Measurements from ENCODE around the gene AMBRA1. TPM values are rescaled to one million over a fixed set of nuclear protein-coding genes. Genes with fewer than 3 reads are reported as not detected.

The AMBRA1 gene
- polyA plus RNA-seq, 1 of the 3 experiments (the other 2 are of a cell fraction): 10.4 TPM

DNA sequence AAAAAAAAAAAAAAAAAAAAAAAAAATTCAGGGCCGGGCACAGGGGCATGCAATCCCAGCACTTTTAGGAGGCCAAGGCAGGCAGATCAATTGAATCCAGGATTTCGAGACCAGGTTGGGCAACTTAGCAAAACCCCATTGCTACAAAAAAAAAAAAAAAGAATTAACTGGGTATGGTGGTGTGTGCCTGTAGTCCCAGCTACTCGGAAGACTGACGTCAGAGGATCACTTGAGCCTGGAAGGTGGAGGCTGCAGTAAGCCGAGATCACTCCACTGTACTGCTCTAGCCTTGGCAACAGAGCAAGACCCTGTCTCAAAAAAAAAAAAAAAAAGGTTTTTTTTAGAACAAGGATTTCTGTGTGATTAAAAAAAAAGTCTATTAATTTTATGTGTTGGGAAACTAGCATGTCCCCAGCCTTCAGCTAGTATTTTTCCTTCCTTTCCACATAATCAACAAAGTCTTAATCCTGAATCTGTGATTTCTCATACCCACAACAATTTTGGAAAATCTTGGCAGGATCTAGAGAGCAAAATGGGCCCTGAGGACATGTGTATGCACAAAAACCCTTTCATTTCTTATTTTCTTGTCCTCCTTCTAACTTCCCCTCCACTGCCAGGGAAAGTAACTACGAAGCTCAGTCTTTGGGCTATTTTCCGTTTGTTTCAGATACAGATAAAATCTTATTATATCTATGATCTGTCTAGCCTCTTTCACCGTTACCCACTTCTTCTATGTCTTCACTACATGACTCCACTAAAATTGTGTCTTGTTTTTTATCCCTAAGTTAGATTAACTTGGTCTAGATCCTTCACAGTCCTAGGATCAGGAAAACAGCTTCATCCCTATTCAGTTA, 5.7 kb upstream of the AMBRA1 start:
- POLR2A ChIA-PET: no interaction called here
- no peaks in the 10 kb centered on the region for H3K27me3 ChIP-seq (ENCODE audit: insufficient read depth)

GRCh38 chr11:46597609-46598219, 3.9 kb upstream of the AMBRA1 start:
- no peak overlapping the region for H3K4me3 ChIP-seq (ENCODE audit: low read depth in 2 of 2, low read length in 1 of 2)
- no peak overlapping the region for H2AFZ ChIP-seq (ENCODE audit: low read depth)
- no peak overlapping the region for H3K27ac ChIP-seq (ENCODE audit: low read depth in 2 of 2, low read length in 1 of 2)
- no peak for DNase-seq
- peaks cover 10% of the 10 kb centered on the region for H3K79me2 ChIP-seq (ENCODE audit: insufficient read depth)
- ChIA-PET POLR2A (no interaction called here), CTCF (no interaction called here)
- H4K20me1 ChIP-seq (ENCODE audit: insufficient read depth): no peaks in the 10 kb centered on the region; the same call in 1 of the 2 replicates
- TF ChIP-seq JUND (IDR thresholded peaks at IDR 0.05) (no peak), RAD21 (IDR thresholded peaks at IDR 0.05; ENCODE audit: low read length) (no peak), GABPA (IDR thresholded peaks at IDR 0.05; ENCODE audit: low read depth) (no peak), TEAD4 (IDR thresholded peaks at IDR 0.05; ENCODE audit: borderline replicate concordance, insufficient read depth) (no peak), YY1 (IDR thresholded peaks at IDR 0.05; ENCODE audit: low read depth) (no peak), NFIC (IDR thresholded peaks at IDR 0.05; ENCODE audit: borderline replicate concordance) (no peak), TAF1 (IDR thresholded peaks at IDR 0.05; ENCODE audit: borderline replicate concordance, low read depth, low read length) (no peak), MEF2A (IDR thresholded peaks at IDR 0.05; ENCODE audit: borderline replicate concordance, low read depth) (no peak)
- no peaks in the 10 kb centered on the region for H3K9me2 ChIP-seq
- 83% methylated on average over 6 of the region's 6 CpGs for WGBS (ENCODE audit: low lambda C conversion rate)
- H3K9me3 ChIP-seq: no peaks in the 10 kb centered on the region
- H3K9ac ChIP-seq: no peak overlapping the region
- no peaks in the 10 kb centered on the region for H3K27me3 ChIP-seq (ENCODE audit: insufficient read depth)
- H3K4me2 ChIP-seq: no peak overlapping the region
- H3K4me1 ChIP-seq (ENCODE audit: control insufficient read depth in 1 of 2, insufficient read depth in 2 of 2, low read depth in 1 of 2, low read length in 1 of 2): peaks cover 0 to 7% of the 10 kb centered on the region in 2 experiments; a peak in 2 of 4 replicates
- peaks cover 7% of the 10 kb centered on the region for H3F3A ChIP-seq (replicated peaks; ENCODE audit: insufficient read depth)
- no peaks in the 10 kb centered on the region for H3K36me3 ChIP-seq (replicated peaks in 1 of 2; ENCODE audit: control insufficient read depth in 1 of 2, insufficient read depth in 2 of 2, low read length in 1 of 2)

More for the DNA sequence above, 5.7 kb upstream of the AMBRA1 start:
- CTCF ChIA-PET: interaction anchor here (1.5 kb wide), 1 partner anchor 19 kb away, joined by 5 read pairs; the partner anchor contains the start of gene ATG13
- peaks cover 0 to 4% of the 10 kb centered on the region in 2 experiments for H3K36me3 ChIP-seq (replicated peaks in 1 of 2; ENCODE audit: control insufficient read depth in 1 of 2, insufficient read depth in 2 of 2, low read length in 1 of 2)
- H3K27ac ChIP-seq (ENCODE audit: low read depth in 2 of 2, low read length in 1 of 2): no peak overlapping the region
- no peak overlapping the region for H3K9ac ChIP-seq
- H3K9me2 ChIP-seq: no peaks in the 10 kb centered on the region
- 90% methylated on average over 8 of the region's 8 CpGs for WGBS (ENCODE audit: low lambda C conversion rate)
- H3K4me3 ChIP-seq (ENCODE audit: low read depth in 2 of 2, low read length in 1 of 2): no peak overlapping the region
- no peaks in the 10 kb centered on the region for H3K79me2 ChIP-seq (ENCODE audit: insufficient read depth)
- H3F3A ChIP-seq (replicated peaks; ENCODE audit: insufficient read depth): peaks cover 5% of the 10 kb centered on the region
- no peaks in the 10 kb centered on the region for H3K4me1 ChIP-seq (ENCODE audit: control insufficient read depth in 1 of 2, insufficient read depth in 2 of 2, low read depth in 1 of 2, low read length in 1 of 2)
- no peak overlapping the region for H2AFZ ChIP-seq (ENCODE audit: low read depth)
- DNase-seq: no peak
- no peaks in the 10 kb centered on the region for H4K20me1 ChIP-seq (ENCODE audit: insufficient read depth)
- H3K4me2 ChIP-seq: no peak overlapping the region
- TF ChIP-seq TEAD4 (IDR thresholded peaks at IDR 0.05; ENCODE audit: borderline replicate concordance, insufficient read depth) (no peak), EZH2phosphoT487 (IDR thresholded peaks at IDR 0.05; ENCODE audit: borderline replicate concordance, low read depth) (no peak), YY1 (IDR thresholded peaks at IDR 0.05; ENCODE audit: low read depth) (no peak), CHD2 (IDR thresholded peaks at IDR 0.05; ENCODE audit: low read length, partially characterized antibody) (no peak), SMC3 (IDR thresholded peaks at IDR 0.05; ENCODE audit: low read depth, low read length) (no peak), FOXM1 (IDR thresholded peaks at IDR 0.05; ENCODE audit: low read depth) (no peak), TCF12 (IDR thresholded peaks at IDR 0.05) (no peak), MEF2A (IDR thresholded peaks at IDR 0.05; ENCODE audit: borderline replicate concordance, low read depth) (no peak), NRF1 (IDR thresholded peaks at IDR 0.05; ENCODE audit: low read depth, low read length) (no peak), USF1 (IDR thresholded peaks at IDR 0.05; ENCODE audit: borderline replicate concordance, low read depth) (no peak), ELF1 (IDR thresholded peaks at IDR 0.05) (no peak)
- no peaks in the 10 kb centered on the region for H3K9me3 ChIP-seq
